ENCODE data around the gene TRIM24.

Gene TRIM24

DNA sequence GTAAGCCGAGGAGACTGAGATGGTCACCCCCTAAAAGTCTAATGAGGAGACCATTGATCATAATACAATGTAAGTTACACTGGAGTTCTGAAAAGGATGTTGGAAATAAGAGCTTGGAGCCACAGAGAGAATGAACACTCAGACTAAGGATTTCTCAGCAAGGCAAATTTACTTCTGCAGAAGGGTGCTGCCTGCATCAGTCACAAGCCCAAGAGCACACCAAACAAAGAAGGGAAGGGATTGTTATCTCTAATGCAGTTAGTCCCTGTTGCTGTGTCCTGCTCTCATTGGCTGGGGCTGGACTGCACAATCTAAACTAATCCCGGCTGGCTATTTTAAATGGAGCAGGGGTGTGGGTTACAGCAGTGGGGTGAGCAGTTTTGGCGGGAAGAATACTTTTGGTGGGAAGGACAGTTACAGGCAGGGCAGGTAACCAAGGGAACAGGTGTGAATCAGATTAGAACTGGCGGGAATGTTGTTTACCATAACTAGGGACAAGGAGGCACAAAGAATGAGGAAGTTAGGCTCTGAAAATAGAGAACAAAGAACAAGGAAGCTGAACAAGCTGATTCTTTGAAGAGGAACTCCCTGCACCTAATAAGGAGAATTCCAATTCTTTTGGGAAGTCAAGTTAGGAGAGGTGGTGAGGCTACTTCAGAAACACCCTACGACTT is 30.3 kb upstream of the TRIM24 start:
- H3K4me1 Mint-ChIP-seq: no peaks in the 10 kb centered on the region
- TF ChIP-seq CTCF (IDR thresholded peaks at IDR 0.05): no peak
- no peaks in the 10 kb centered on the region for H3K36me3 Mint-ChIP-seq (ENCODE audit: low read depth)
- H3K9me3 Mint-ChIP-seq: peaks cover 60% of the 10 kb centered on the region
- no peak overlapping the region for H3K27ac Mint-ChIP-seq
- no peaks in the 10 kb centered on the region for H3K27me3 Mint-ChIP-seq (ENCODE audit: low read depth, poor library complexity)
- no peak overlapping the region for H3K4me3 Mint-ChIP-seq
- no peak for DNase-seq

- TF ChIP-seq CTCF (IDR thresholded peaks at IDR 0.05): no peak
- no peak overlapping the region for H3K27ac Mint-ChIP-seq
- DNase-seq: no peak
- H3K36me3 Mint-ChIP-seq (ENCODE audit: low read depth): no peaks in the 10 kb centered on the region
- H3K4me1 Mint-ChIP-seq: no peaks in the 10 kb centered on the region
- no peak overlapping the region for H3K4me3 Mint-ChIP-seq
- peaks cover 49% of the 10 kb centered on the region for H3K9me3 Mint-ChIP-seq
- H3K27me3 Mint-ChIP-seq (ENCODE audit: low read depth, poor library complexity): no peaks in the 10 kb centered on the region
Observed at GRCh38 chr7:138431517-138431916, 28.5 kb upstream of the TRIM24 start.

GRCh38 chr7:138433583-138434443 is 26.2 kb upstream of the TRIM24 start:
- no peak for DNase-seq
- no peaks in the 10 kb centered on the region for H3K27me3 Mint-ChIP-seq (ENCODE audit: low read depth, poor library complexity)
- H3K4me1 Mint-ChIP-seq: no peaks in the 10 kb centered on the region
- peaks cover 42% of the 10 kb centered on the region for H3K9me3 Mint-ChIP-seq
- H3K36me3 Mint-ChIP-seq (ENCODE audit: low read depth): no peaks in the 10 kb centered on the region
- no peak overlapping the region for H3K4me3 Mint-ChIP-seq
- TF ChIP-seq CTCF (IDR thresholded peaks at IDR 0.05): no peak
- H3K27ac Mint-ChIP-seq: no peak overlapping the region

DNA sequence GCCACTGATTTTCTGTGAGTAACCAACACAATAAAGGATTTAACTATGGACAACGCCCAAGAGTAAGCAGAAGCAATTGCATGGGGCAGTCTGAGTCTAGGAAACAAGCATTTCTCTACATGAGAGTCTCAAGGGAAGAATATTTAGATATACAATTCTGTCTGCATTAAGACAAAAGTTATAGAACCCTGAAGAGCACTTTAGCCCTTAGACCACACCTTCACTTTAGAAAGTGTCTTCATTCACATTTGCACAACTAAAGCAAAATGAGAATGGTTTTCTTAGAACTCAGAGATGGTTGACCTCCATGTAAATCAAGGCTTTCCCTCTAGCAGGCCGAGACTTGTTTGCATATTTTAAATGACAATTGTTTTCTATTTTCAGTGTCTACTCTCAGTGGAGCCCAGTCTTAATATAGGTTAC is 25.5 kb upstream of the TRIM24 start:
- TF ChIP-seq CTCF (IDR thresholded peaks at IDR 0.05): no peak
- Mint-ChIP-seq H3K4me1 (no peaks in the 10 kb centered on the region), H3K27me3 (ENCODE audit: low read depth, poor library complexity) (no peaks in the 10 kb centered on the region), H3K36me3 (ENCODE audit: low read depth) (no peaks in the 10 kb centered on the region), H3K27ac (no peak overlapping the region), H3K4me3 (no peak overlapping the region), H3K9me3 (peaks cover 35% of the 10 kb centered on the region)
- DNase-seq: no peak

DNA sequence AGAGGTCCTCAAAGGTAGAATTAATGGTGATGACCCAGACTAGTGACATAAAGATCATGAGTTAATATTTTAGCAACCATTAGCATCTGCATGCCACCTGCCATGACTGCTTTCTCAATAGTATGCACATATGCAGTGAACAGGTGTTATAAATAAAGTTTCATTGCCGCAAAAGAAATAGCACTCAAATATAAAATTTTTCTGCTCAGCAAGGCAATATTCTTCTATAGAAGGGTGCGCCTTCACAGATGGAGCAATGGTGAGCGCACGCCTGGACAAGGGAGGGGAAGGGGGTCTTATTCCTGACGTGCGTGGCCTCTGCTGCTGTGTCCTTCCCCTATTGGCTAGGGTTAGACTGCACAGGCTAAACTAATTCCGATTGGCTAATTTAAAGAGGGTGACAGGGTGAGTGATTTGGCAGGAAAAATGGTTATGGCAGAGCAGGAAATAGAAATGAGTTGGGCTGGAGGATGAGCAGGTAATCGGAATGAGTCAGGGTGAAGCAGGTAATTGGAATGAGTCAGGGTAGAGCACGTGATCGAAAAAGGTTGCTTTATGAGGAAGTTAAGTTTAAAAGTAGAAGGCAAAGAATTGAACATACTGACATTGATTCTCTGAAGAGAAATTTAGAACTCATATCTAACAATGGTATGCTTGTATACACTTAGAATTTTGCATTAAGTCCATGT is 24.7 kb upstream of the TRIM24 start:
- Mint-ChIP-seq H3K36me3 (ENCODE audit: low read depth) (no peaks in the 10 kb centered on the region), H3K27ac (no peak overlapping the region), H3K9me3 (peaks cover 27% of the 10 kb centered on the region), H3K4me1 (no peaks in the 10 kb centered on the region), H3K4me3 (no peak overlapping the region), H3K27me3 (ENCODE audit: low read depth, poor library complexity) (no peaks in the 10 kb centered on the region)
- no peak for DNase-seq
- no peak for TF ChIP-seq CTCF (IDR thresholded peaks at IDR 0.05)
